ENCODE results near the gene CEP20.
"Not testable (repeated sequence)": the region's sequence is repeated elsewhere in the genome, so short reads cannot be mapped to it uniquely, and the experiment has no call there.

CEP20 gene, protein sequence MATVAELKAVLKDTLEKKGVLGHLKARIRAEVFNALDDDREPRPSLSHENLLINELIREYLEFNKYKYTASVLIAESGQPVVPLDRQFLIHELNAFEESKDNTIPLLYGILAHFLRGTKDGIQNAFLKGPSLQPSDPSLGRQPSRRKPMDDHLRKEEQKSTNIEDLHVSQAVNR

GRCh38 chr16:15888072-15888976, at the start of gene CEP20:
TSS of gene CEP20 (minus strand) at chr16:15888603. CDS start at chr16:15888585, 18 bp downstream.
- peak; percentile 100 for DNase-seq

DNA sequence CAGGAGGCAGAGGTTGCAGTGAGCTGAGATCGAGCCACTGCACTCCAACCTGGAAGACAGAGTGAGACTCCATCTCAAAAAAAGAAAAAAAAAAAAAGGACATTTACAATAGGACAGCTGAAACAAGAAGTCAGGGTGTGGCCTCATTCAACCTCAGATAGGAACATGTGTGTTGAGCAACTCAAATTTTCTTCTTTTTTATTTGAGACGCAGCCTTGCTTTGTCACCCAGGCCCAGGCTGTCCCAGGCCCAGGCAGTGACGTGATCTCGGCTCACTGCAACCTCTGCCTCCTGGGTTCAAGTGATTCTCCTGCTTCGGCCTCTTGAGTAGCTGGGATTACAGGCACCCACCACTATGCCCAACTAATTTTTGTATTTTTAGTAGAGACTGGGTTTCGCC, 48.4 kb upstream of the CEP20 start:
- peak; percentile 63 to 73 (median 71) for DNase-seq

GRCh38 chr16:15934991-15935390, 46.6 kb upstream of the CEP20 start:
- no peak for DNase-seq

DNA sequence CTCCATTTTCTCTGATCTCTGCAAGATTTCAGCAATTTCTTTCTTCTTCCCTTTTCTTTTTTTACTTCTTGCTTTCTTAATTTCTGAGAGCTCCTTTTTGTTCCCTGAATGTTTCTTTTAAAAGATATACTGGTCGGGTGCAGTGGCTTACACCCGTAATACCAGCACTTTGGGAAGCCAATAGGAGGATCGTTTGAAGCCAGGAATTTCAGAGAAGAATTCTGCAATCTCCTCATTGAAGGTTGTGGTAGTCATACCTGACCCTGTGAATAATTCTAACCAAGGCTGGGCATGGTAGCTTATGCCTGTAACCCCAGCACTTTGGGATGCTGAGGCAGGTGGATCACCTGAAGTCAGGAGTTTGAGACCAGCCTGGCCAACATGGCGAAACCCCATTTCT, 45.4 kb upstream of the CEP20 start:
- DNase-seq, result no peak

GRCh38 chr16:15932939-15933338, 44.5 kb upstream of the CEP20 start:
- DNase-seq, result no peak

- no peak for DNase-seq
Measured at GRCh38 chr16:15928261-15929104, 40.1 kb upstream of the CEP20 start.

- no peak for DNase-seq
Measured at GRCh38 chr16:15925631-15926030, 37.2 kb upstream of the CEP20 start.

GRCh38 chr16:15924996-15925395, 36.6 kb upstream of the CEP20 start:
- DNase-seq, result no peak

GRCh38 chr16:15919331-15919730, 30.9 kb upstream of the CEP20 start:
- DNase-seq, result no peak

DNA sequence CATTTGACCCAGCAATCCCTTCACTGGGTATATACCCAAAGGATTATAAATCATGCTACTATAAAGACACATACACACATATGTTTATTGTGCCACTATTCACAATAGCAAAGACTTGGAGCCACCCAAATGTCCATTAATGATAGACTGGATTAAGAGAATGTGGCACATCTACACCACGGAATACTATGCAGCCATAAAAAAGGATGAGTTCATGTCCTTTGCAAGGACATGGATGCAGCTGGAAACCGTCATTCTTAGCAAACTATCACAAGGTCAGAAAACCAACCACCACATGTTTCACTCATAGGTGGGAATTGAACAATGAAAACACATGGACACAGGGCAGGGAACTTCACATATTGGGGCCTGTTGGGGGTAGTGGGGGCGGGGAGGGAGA, 29.9 kb upstream of the CEP20 start:
- DNase-seq, result not testable (repeated sequence)

DNA sequence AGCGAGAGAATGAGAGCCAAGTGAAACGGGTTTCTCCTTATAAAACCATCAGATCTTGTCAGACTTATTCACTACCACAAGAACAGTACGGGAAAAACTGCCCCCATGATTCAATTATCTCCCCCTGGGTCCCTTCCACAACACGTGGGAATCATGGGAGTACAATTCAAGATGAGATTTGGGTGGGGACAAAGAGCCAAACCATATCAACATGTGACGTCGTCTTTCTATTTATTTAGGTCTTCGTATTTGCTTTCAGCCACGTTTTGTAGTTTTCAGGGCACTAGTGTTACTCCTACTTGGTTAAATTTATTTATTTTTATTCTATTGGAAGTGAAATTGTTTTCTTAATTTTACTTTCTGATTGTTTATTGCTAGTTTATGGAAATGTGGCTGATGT, 27.9 kb upstream of the CEP20 start:
- no peak for DNase-seq

- no peak for DNase-seq
Measured at GRCh38 chr16:15915555-15916081, 27.2 kb upstream of the CEP20 start.

DNA sequence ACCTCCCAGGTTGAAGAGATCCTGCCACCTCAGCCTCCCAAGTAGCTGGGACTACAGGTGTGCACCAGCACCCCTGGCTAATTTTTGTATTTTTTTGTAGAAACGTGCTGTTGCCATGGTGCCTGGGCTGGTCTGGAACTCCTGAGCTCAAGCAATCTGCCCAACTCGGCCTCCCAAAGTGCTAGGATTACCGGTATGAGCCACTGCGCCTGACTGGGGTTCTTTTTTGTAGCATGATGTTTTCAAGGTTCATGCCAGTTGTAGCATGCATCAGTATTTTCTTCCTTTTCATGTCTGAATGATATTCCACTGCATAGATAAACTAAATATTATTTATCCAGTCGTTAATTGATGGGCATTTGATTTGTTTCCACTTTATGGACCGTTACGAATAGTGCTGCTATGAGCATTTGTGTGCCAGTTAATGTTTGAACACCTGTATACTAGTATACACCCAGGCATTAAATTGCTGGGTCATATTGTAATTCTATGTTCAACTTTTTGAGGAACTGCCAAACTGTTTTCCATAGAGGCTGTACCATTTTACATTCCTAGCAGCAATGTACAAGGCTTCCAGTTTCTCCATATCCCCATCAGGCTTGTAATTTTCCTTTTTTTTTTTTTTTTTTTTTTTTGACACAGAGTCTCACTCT, 24.8 kb upstream of the CEP20 start:
- DNase-seq, result no peak

- no peak for DNase-seq
Measured at GRCh38 chr16:15911198-15911597, 22.8 kb upstream of the CEP20 start.

- DNase-seq, result peak; percentile 17 to 42 (median 37)
Measured at GRCh38 chr16:15907863-15908478, 19.6 kb upstream of the CEP20 start.

GRCh38 chr16:15906439-15906838, 18.0 kb upstream of the CEP20 start:
- no peak for DNase-seq

DNA sequence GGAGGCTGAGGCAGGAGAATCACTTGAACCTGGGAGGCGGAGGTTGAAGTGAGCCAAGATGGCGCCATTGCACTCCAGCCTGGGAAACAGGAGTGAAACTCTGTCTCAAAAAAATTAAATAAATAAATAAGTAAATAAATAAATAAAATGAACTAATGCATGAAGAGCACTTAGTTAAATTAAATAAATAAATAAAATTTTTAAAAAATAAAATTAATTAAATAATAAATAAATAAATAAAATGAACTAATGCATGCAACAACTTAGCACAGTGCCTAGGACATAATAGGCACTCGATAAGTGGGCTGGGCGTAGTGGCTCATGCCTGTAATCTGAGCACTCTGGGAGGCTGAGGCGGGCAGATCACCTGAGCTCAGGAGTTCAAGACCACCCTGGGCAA, 15.6 kb upstream of the CEP20 start:
- no peak for DNase-seq

DNA sequence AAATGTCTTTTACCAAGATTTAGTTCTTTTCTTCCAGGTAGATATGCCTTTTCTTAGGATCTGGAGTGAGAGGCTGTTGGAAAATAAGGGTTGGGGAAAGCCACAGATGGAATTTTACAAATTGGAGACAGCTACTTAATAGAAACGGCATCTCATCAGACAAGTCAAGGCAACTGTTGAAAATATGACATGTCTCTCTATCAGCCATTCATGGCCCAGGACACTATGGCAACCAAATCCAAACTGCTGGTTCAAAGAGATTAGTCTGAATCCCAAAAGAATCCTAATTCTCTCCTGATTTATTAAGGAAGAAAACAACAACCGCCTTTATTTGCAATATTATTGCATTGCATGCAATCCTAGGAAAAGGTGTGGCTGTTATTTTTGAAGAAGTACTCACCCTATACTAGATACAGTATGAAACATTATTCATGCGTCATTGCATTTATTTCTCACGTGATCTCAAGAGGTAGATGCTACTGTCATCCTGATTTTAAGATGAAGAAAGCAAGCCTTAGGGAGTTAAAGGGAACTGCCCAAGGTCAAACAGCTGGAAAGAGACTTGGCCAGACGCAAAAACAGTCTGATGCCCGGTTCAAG, 12.6 kb upstream of the CEP20 start:
- no peak for DNase-seq

GRCh38 chr16:15900357-15900756, 12.0 kb upstream of the CEP20 start:
- DNase-seq, result no peak

DNA sequence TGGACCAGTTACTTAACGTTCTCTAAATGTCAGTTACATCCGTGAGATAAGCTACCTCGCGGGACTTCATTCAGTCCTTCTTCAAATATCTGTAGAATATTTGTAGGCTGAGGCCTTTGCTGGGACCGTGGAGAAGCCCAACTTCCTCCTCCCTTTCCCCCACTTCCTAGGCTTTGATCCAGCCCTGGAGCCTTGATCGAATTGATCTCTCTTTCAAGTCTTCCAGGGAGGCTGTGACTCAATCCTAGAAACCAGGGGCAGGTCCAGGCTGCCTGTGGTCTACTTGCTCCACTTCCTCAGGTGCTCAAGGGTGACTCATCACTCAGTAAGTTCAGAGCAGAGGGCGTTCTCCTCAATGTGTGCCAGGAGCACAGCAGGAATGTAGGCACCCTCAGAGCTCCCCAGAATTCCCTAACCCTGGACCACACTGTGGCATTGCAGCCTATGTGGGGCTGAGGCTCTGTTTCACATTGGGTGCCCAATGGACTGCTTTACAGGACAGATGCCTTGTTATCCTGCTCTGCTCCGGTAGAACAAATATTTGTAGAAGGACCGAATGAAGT, 11.2 kb upstream of the CEP20 start:
- peak in 2 of 3 donors; percentile 17 to 18 for DNase-seq

DNA sequence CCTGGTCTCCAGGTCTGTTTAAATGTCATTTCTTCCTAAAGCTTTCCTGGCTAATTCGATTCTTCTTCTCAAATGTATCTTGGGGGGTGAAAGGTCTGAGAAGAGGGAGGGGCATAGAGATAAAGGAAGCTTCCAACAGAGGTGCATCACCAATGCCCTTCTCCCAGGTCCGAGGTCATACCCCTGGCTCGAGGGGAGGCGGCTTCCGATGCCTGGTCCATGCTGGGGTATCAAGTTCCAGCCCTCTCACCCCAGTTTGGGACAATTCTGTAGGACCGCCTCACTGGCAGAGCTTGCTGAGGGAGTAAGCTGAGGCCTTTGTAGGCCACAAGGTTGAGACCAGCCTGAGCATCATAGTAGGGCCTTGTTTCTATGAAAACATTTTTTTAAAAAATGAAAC, 10.3 kb upstream of the CEP20 start:
- DNase-seq, result no peak
